ENCODE data around the gene SPATA9. TPM values are rescaled to one million over a fixed set of nuclear protein-coding genes. Genes with fewer than 3 reads are reported as not detected.
A peak's percentile ranks its signal among the peaks of the same experiment; 100 is the strongest.

The SPATA9 gene
- polyA plus RNA-seq, 5 donors = 0.62 to 2.0 (median 1.7) TPM

GRCh38 chr5:95686651-95687050 is 3.9 kb upstream of the SPATA9 start:
- DNase-seq = no peak

- no peak for DNase-seq
Observed at GRCh38 chr5:95684361-95684760, 1.6 kb upstream of the SPATA9 start.

- DNase-seq = no peak
Observed at GRCh38 chr5:95673081-95673480, 9.7 kb downstream of the SPATA9 start.

- no peak for DNase-seq
Observed at GRCh38 chr5:95672641-95673040, 10.2 kb downstream of the SPATA9 start.

- DNase-seq = no peak
Observed at GRCh38 chr5:95671826-95672225, 11.0 kb downstream of the SPATA9 start.

GRCh38 chr5:95670568-95670967 is 12.2 kb downstream of the SPATA9 start:
- no peak for DNase-seq

GRCh38 chr5:95669985-95670384 is 12.8 kb downstream of the SPATA9 start:
- DNase-seq = no peak

- DNase-seq = peak in 1 of 2 donors; percentile 34
Observed at GRCh38 chr5:95669540-95669939, 13.3 kb downstream of the SPATA9 start.

- no peak for DNase-seq
Observed at GRCh38 chr5:95668728-95669127, 14.1 kb downstream of the SPATA9 start.

GRCh38 chr5:95668216-95668615 is 14.6 kb downstream of the SPATA9 start:
- no peak for DNase-seq

GRCh38 chr5:95667678-95668077 is 15.1 kb downstream of the SPATA9 start:
- DNase-seq = no peak

- DNase-seq = no peak
Observed at GRCh38 chr5:95667061-95667618, 15.7 kb downstream of the SPATA9 start.

- DNase-seq = no peak
Observed at GRCh38 chr5:95664204-95664786, 18.5 kb downstream of the SPATA9 start.

- no peak for DNase-seq
Observed at GRCh38 chr5:95662946-95663345, 19.8 kb downstream of the SPATA9 start.

- DNase-seq = no peak
Observed at GRCh38 chr5:95660060-95660459, 22.7 kb downstream of the SPATA9 start.

GRCh38 chr5:95655575-95655974 is 27.2 kb downstream of the SPATA9 start:
- DNase-seq = no peak

- DNase-seq = no peak
Observed at GRCh38 chr5:95654196-95654595, 28.6 kb downstream of the SPATA9 start.

GRCh38 chr5:95652849-95653248 is 29.9 kb downstream of the SPATA9 start:
- DNase-seq = no peak

- DNase-seq = no peak
Observed at GRCh38 chr5:95649842-95650620, 32.8 kb downstream of the SPATA9 start.

- DNase-seq = no peak
Observed at GRCh38 chr5:95649274-95649673, 33.5 kb downstream of the SPATA9 start.

- DNase-seq = no peak
Observed at GRCh38 chr5:95647886-95648860, 34.6 kb downstream of the SPATA9 start.

Measured in right lung (tissue), 5 donors.